Suprapubic skin (tissue), 4 donors: ENCODE results near the gene SPRYD4. TPM values are rescaled to one million over a fixed set of nuclear protein-coding genes. Genes with fewer than 3 reads are reported as not detected.

Source experiments
- DNase-seq, 2 donors: peaks; one replicate each; pipeline ENCODE4 v3.0.0-alpha.2; 2019; ENCODE audit warnings: low spot score in 2 of 2
- H3K27ac ChIP-seq: fragments of 200-600 bp; sonication (generic); one replicate; pipeline ENCODE4 v1.5.1; 2019
- H3K27me3 ChIP-seq: fragments of 200-600 bp; sonication (generic); one replicate; pipeline ENCODE4 v1.5.1; 2019
- H3K36me3 ChIP-seq: fragments of 200-600 bp; sonication (generic); one replicate; pipeline ENCODE4 v1.5.1; 2019
- H3K4me1 ChIP-seq: fragments of 200-600 bp; sonication (generic); one replicate; pipeline ENCODE4 v1.5.1; 2019
- H3K4me3 ChIP-seq: fragments of 200-600 bp; sonication (generic); one replicate; pipeline ENCODE4 v1.5.1; 2019; ENCODE audit warnings: mild to moderate bottlenecking
- H3K9me3 ChIP-seq: fragments of 200-600 bp; sonication (generic); one replicate; pipeline ENCODE4 v1.5.1; 2019
- EP300 ChIP-seq: sonication (generic); formaldehyde crosslinking; IDR thresholded peaks from one replicate; pipeline ENCODE4 v1.6.1; 2017; ENCODE audit warnings: antibody characterized with exemption
- POLR2A ChIP-seq, 2 donors: fragments of 450-650 bp; IDR thresholded peaks; one replicate each; pipeline ENCODE4 v1.6.1; 2017; ENCODE audit warnings: antibody characterized with exemption in 2 of 2, mild to moderate bottlenecking in 2 of 2, moderate library complexity in 2 of 2
- POLR2AphosphoS5 ChIP-seq, 3 donors: sonication (generic); formaldehyde crosslinking; IDR thresholded peaks; one replicate each; pipeline ENCODE4 v1.6.1; 2017; ENCODE audit warnings: antibody characterized with exemption in 3 of 3
- WGBS: methylation state at CpG from one replicate; pipeline ENCODE4 v1.1.5; 2018; 5-methylcytosine and 5-hydroxymethylcytosine counted together
- total RNA-seq, 4 donors: library from RNA; depleted of rRNA; stranded (reverse); fragments of >200 nt; gene quantifications; one replicate each; pipeline ENCODE4 v1.1.0, GENCODE V29; 2016
- TF ChIP-seq, protein P1 (sequence below), 2 donors: fragments of 200-600 bp in 1 of 2; fragments of 450-650 bp in 1 of 2; sonication (generic) in 1 of 2; IDR thresholded peaks; one replicate each; pipeline ENCODE4 v1.5.1; 2016 to 2019; ENCODE audit warnings: antibody characterized with exemption in 2 of 2, mild to moderate bottlenecking in 1 of 2, moderate library complexity in 1 of 2

Gene SPRYD4
- total RNA-seq, 4 donors from 2014 or later = 2.8 to 4.8 (median 2.9) TPM

DNA sequence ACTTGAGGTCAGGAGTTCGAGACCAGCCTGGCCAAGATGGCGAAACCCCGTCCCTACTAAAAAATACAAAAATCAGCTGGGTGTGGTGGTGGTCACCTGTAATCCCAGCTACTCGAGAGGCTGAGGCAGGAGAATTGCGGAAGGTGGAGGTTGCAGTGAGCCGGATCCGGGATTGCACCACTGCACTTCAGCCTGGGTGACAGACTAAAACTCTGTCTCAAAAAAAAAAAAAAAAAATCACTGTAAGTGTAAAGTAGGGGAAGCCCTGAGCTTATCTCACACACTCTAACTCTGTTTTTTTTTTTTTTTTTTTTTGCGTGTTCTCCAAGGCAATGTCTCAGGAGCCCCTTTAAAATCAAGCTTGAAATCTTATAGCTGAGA, 52.8 kb downstream of the SPRYD4 start:
- 42% methylated on average over 8 of the region's 8 CpGs for WGBS
- Histone ChIP-seq H3K4me3 (peak overlapping the region; percentile 62), H3K36me3 (no peaks in the 10 kb centered on the region), H3K4me1 (peaks cover 41% of the 10 kb centered on the region), H3K9me3 (no peaks in the 10 kb centered on the region), H3K27ac (peak overlapping the region; percentile 90), H3K27me3 (no peaks in the 10 kb centered on the region)
- no peak for DNase-seq
- TF ChIP-seq, protein P1, sequence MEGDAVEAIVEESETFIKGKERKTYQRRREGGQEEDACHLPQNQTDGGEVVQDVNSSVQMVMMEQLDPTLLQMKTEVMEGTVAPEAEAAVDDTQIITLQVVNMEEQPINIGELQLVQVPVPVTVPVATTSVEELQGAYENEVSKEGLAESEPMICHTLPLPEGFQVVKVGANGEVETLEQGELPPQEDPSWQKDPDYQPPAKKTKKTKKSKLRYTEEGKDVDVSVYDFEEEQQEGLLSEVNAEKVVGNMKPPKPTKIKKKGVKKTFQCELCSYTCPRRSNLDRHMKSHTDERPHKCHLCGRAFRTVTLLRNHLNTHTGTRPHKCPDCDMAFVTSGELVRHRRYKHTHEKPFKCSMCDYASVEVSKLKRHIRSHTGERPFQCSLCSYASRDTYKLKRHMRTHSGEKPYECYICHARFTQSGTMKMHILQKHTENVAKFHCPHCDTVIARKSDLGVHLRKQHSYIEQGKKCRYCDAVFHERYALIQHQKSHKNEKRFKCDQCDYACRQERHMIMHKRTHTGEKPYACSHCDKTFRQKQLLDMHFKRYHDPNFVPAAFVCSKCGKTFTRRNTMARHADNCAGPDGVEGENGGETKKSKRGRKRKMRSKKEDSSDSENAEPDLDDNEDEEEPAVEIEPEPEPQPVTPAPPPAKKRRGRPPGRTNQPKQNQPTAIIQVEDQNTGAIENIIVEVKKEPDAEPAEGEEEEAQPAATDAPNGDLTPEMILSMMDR (IDR thresholded peaks at IDR 0.05) = no peak

DNA sequence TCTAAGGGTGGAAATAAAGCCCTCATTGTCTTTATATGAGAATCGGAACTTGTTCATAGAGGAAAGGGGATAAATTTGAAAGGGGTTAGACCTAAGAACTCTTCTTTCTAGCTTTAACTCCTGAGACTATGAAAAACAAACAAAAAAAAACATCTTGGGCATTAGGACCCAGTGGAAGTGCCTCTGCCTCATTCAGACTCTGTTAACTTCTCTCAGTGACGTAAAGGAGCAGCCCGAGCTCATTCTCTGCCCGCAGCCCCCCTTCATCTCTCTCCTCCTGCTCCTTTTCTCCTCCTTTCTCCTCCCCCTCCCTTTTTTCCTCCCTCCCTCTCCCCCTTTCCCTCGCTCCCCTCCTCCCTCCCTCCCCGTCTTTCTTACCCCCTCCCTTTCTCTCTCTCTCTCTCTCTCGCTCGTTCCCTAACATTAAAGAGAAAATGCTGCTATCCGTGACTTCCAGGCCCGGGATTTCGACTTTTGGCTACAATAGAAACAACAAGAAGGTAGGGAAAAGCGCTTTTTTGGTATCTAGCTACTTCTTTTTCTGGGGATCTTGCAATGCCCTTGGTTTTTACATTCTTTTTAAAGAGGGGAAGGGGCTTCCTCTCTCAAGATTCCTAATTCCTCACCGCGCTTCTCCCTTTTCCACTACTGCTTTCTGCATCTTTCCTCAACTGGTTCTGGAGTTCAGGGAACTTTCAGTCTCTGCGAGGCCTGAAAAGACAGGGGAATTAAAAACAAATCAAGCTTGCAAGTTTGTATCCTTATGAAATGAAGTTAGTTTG, 53.4 kb downstream of the SPRYD4 start, which contains the start of gene RBMS2:
RBMS2 (plus strand) TSS at position 231 of the 782 bp plus-strand sequence; CDS start at position 435, 204 bp downstream.
- peak; percentile 85 to 86 for DNase-seq
- peak within 1 kb of the TSS; percentile 62 for H3K4me3 ChIP-seq
- peak within 1 kb of the TSS; percentile 90 for H3K27ac ChIP-seq
- H3K36me3 ChIP-seq = no peaks in the 10 kb centered on the region
- no peaks in the 10 kb centered on the region for H3K9me3 ChIP-seq
- H3K4me1 ChIP-seq = peaks cover 45% of the 10 kb centered on the region
- 5% methylated on average over 15 of the region's 15 CpGs for WGBS
- H3K27me3 ChIP-seq = no peaks in the 10 kb centered on the region
- TF ChIP-seq, protein P1 (IDR thresholded peaks at IDR 0.05) = no peak
- no peak for TF ChIP-seq EP300
- TF ChIP-seq POLR2AphosphoS5 (IDR thresholded peaks at IDR 0.05) = no peak
- TF ChIP-seq POLR2A (IDR thresholded peaks at IDR 0.05) = no peak

DNA sequence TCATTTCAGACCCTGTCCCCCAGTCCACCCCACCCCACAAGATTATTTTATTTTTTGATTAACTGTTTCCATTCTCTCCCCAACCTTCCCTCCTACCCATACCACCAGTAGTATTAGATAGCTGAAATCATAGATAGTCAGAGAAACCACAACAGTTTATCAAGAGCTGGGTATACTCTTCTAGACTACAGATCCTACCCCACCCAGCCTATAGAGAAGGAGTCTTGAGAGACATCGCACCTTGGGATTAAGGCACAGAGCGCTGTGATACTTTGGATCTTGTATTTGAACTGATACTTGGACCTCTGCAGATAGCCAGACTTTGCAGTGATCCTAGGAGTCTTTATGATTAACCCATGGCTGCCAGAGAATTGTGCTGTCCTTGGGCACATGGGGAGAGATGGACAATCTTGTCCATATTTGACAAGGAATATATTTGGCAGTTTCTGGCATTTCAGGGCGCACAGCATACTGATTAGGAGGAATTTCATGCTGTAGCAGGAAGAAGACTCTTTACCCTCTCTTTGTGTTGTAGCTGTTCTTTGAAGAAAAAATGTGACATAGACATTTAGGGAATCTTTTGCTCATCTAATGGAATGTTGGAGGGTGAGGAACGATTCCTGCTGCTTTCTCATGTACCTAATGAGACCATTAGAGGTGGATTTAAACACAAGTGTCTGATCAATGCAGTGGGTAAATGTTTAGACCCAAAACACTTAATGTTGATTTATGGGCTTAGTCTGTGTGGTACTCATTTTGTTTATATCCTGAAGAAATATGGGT, 54.2 kb downstream of the SPRYD4 start:
- no peak for DNase-seq
- H3K27me3 ChIP-seq = no peaks in the 10 kb centered on the region
- no peaks in the 10 kb centered on the region for H3K9me3 ChIP-seq
- no peaks in the 10 kb centered on the region for H3K36me3 ChIP-seq
- H3K4me3 ChIP-seq = peak overlapping the region; percentile 62
- H3K27ac ChIP-seq = peak overlapping the region; percentile 90
- TF ChIP-seq POLR2A (IDR thresholded peaks at IDR 0.05) (no peak), POLR2AphosphoS5 (IDR thresholded peaks at IDR 0.05) (no peak), EP300 (no peak)
- TF ChIP-seq, protein P1 (IDR thresholded peaks at IDR 0.05) = no peak
- peaks cover 51% of the 10 kb centered on the region for H3K4me1 ChIP-seq
- 13% methylated on average over 4 of the region's 4 CpGs for WGBS

DNA sequence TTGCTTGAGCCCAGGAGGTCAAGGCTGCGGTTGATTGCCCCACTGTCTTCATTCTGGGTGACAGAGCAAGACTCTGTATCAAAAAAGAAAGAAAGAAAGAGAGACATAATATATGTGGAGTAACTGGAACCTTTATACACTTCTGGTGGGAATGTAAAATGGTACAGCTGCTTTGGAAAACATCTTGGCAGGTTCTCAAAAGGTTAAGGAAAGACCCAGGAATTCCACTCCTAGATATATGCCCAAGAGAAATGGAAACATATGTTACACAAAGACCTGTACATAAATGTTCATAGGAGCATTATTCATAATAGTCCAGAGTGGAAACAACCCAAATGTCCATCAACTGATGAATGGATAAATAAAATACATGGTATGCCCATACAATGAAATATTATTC, 60.5 kb downstream of the SPRYD4 start:
- Histone ChIP-seq H3K4me1 (peaks cover 26% of the 10 kb centered on the region), H3K4me3 (no peak overlapping the region), H3K36me3 (no peaks in the 10 kb centered on the region), H3K27ac (no peak overlapping the region), H3K9me3 (no peaks in the 10 kb centered on the region), H3K27me3 (no peaks in the 10 kb centered on the region)
- no peak for DNase-seq
- TF ChIP-seq POLR2A (IDR thresholded peaks at IDR 0.05) = no peak
- TF ChIP-seq POLR2AphosphoS5 (IDR thresholded peaks at IDR 0.05) = no peak
- TF ChIP-seq EP300 = no peak
- TF ChIP-seq, protein P1 (IDR thresholded peaks at IDR 0.05) = no peak
- WGBS = 93% methylated on average over 1 of the region's 1 CpG

Other genes with a start within 250 kb of the SPRYD4 start
- gene RNF41, start 246.7 kb upstream of the SPRYD4 start, total RNA-seq = 10 to 100 TPM; 28.4 to 60.6 (median 35.8) TPM
- 10 to 100 TPM; 13.3 to 23.7 (median 20.1) TPM for gene NABP2, start 244.2 kb upstream of the SPRYD4 start, total RNA-seq
- 1 to 10 TPM in 2 of 4 donors, not detected in 2; 1.3 to 2.4 TPM for gene SLC39A5, start 238.5 kb upstream of the SPRYD4 start, total RNA-seq
- gene ANKRD52, start 210.2 kb upstream of the SPRYD4 start, total RNA-seq = 10 to 100 TPM; 20.3 to 33.6 (median 24.6) TPM
- gene COQ10A, start 201.6 kb upstream of the SPRYD4 start, total RNA-seq = 10 to 100 TPM in 1 of 4 donors, 1 to 10 TPM in 3; 3.4 to 17.0 (median 7.6) TPM
- gene CS, start 168.2 kb upstream of the SPRYD4 start, total RNA-seq = 100 to 1,000 TPM; 176 to 218 (median 179) TPM
- 10 to 100 TPM; 36.4 to 51.4 (median 42.4) TPM for gene CNPY2, start 152.6 kb upstream of the SPRYD4 start, total RNA-seq
- 100 to 1,000 TPM in 1 of 4 donors, 10 to 100 TPM in 3; 27.2 to 141 (median 39.7) TPM for gene PAN2, start 134.6 kb upstream of the SPRYD4 start, total RNA-seq
- gene IL23A, start 129.7 kb upstream of the SPRYD4 start, total RNA-seq = not detected
- 100 to 1,000 TPM in 3 of 4 donors, 10 to 100 TPM in 1; 93.8 to 182 (median 111) TPM for gene STAT2, start 108.5 kb upstream of the SPRYD4 start, total RNA-seq
- not detected for gene APOF, start 105.7 kb upstream of the SPRYD4 start, total RNA-seq
- gene TIMELESS, start 19.2 kb upstream of the SPRYD4 start, total RNA-seq = 1 to 10 TPM; 5.4 to 7.1 (median 6.2) TPM
- gene MIP, start 13.9 kb upstream of the SPRYD4 start, total RNA-seq = not detected
- 10 to 100 TPM in 2 of 4 donors, 1 to 10 TPM in 2; 7.9 to 23.9 (median 10.5) TPM for gene GLS2, start 19.6 kb downstream of the SPRYD4 start, total RNA-seq
- 10 to 100 TPM; 14.5 to 88.0 (median 29.1) TPM for gene RBMS2, start 53.2 kb downstream of the SPRYD4 start, total RNA-seq
- 100 to 1,000 TPM in 3 of 4 donors, 10 to 100 TPM in 1; 100.0 to 243 (median 129) TPM for gene BAZ2A, start 161.7 kb downstream of the SPRYD4 start, total RNA-seq
- 100 to 1,000 TPM; 423 to 515 (median 438) TPM for gene ATP5F1B, start 177.4 kb downstream of the SPRYD4 start, total RNA-seq
- 10 to 100 TPM; 51.7 to 71.2 (median 69.9) TPM for gene PTGES3, start 219.7 kb downstream of the SPRYD4 start, total RNA-seq